ENCODE results near the gene FKBP5. TPM values are rescaled to one million over a fixed set of nuclear protein-coding genes. Genes with fewer than 3 reads are reported as not detected.
A peak's percentile ranks its signal among the peaks of the same experiment; 100 is the strongest.

FKBP5 gene
- total and polyA plus RNA-seq, 10 of the 15 experiments (the other 5 are each of a cell fraction or from before 2014, with no cell fraction given), result 29.0 to 123 (median 62.3) TPM

DNA sequence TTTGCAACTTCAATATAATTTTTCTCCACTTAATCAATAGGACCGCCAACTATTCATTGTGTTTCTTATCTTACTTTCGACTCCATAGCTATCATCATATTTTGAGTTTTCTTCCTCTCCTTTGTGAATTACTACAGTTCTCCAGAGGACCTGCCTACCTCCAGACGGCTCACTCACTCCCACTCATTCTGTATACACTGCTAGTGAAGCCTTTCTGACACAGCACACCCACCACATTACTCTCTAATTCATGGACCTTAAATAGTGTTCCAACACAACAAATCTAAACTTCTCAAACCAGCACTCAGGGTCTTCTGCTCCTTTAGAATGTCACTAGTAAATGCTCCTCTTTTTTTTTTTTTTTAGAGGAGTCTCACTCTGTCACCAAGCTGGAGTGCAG, 23.8 kb downstream of the FKBP5 start (continued):
- TF ChIP-seq NFYB (IDR thresholded peaks at IDR 0.05; ENCODE audit: insufficient read depth, low read depth, low read length), result no peak
- TF ChIP-seq CBX3 (IDR thresholded peaks at IDR 0.05; ENCODE audit: borderline replicate concordance, low read depth), result no peak
- TF ChIP-seq SMAD1 (IDR thresholded peaks at IDR 0.05; ENCODE audit: low read depth, partially characterized antibody), result no peak
- no peak for TF ChIP-seq MXI1 (IDR thresholded peaks at IDR 0.05; ENCODE audit: low read depth, low read length)
- no peak for TF ChIP-seq ESRRA (IDR thresholded peaks at IDR 0.05; ENCODE audit: low read length)
- TF ChIP-seq ETV6 (conservative IDR thresholded peaks at IDR 0.05 in 1 of 2, IDR thresholded peaks at IDR 0.05 in 1 of 2; ENCODE audit: borderline replicate concordance in 1 of 2, low read depth in 1 of 2), result no peak
- no peak for TF ChIP-seq CHD4 (IDR thresholded peaks at IDR 0.05)

DNA sequence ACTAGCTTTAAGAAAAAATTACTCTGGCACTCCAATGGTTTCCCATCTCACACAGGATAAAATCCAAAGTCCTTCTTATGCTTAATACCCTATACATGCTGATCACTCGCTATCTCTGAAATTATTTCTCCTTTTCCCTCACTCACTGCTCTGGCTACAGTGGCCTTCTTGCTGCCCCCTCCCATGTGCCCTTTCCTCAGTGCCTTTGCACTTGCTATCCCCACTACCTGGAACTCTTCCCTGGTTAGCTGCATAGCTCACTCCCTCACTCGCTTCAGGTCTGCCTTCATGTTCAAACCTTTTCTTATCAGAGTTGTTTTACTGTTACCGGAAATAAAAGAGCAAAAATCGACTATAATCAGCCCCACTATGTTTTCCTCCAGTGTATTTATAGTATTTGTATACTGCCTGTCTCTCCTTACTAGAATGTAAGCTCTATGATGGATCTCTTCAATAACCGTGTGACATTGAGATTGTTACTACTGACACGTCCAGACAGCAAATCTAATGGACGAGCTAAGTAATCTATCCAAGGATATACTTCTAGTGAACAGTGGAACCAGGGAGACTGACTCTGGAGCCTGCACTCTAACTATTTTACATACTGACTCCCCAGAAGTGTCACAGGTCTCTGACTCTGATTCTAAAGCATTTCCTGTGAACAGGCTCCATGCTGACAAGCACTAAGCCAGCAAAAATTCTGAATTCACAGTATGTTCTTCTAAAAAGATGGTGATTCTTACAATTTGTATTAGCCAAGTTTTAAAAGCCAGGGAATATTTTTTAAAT, 25.1 kb downstream of the FKBP5 start:
- ChIA-PET POLR2A (interaction anchor here (0.9 to 1.9 kb wide), 8 partner anchors 9 to 24 kb away, joined by 3 to 8 read pairs (median 4); no protein-coding TSS in a partner anchor), RAD21 (ENCODE audit: unreplicated experiment) (interaction anchor here (0.6 to 3.8 kb wide), 9 partner anchors 11 to 72 kb away, joined by 3 to 12 read pairs (median 3); partner anchors contain the start of gene ARMC12), CTCF (interaction anchor here (0.8 to 8.6 kb wide), 9 partner anchors 16 to 141 kb away, joined by 3 to 54 read pairs (median 3); partner anchors contain the start of gene ARMC12), SMC1A (ENCODE audit: uncharacterized antibody, unreplicated experiment) (interaction anchor here (0.6 to 5.0 kb wide), 16 partner anchors 8 to 79 kb away, joined by 3 to 17 read pairs (median 4); partner anchors contain the start of gene ARMC12)
- H3K4me3 ChIP-seq, result no peak overlapping the region
- no peaks in the 10 kb centered on the region; a peak in 1 of 4 replicates for H3K36me3 ChIP-seq (ENCODE audit: control insufficient read depth in 2 of 2, insufficient read depth in 2 of 2, low read length in 1 of 2)
- no peak for TF ChIP-seq HDAC6 (IDR thresholded peaks at IDR 0.05; ENCODE audit: unreplicated experiment)
- TF ChIP-seq CBFB (IDR thresholded peaks at IDR 0.05; ENCODE audit: low read depth), result no peak
- TF ChIP-seq SUPT20H (IDR thresholded peaks at IDR 0.05; ENCODE audit: borderline replicate concordance, control insufficient read depth, low read depth, low read length), result no peak
- no peak for TF ChIP-seq ZZZ3 (IDR thresholded peaks at IDR 0.05; ENCODE audit: control insufficient read depth, insufficient read length, low read depth)
- no peak for TF ChIP-seq POU2F2 (IDR thresholded peaks at IDR 0.05; ENCODE audit: borderline replicate concordance, low read depth, low read length)
- TF ChIP-seq SREBF1 (IDR thresholded peaks at IDR 0.05; ENCODE audit: low read length), result no peak
- TF ChIP-seq BMI1 (IDR thresholded peaks at IDR 0.05; ENCODE audit: borderline replicate concordance), result no peak
- no peak for TF ChIP-seq YBX1 (IDR thresholded peaks at IDR 0.05)
- TF ChIP-seq ZBED1 (IDR thresholded peaks at IDR 0.05; ENCODE audit: borderline replicate concordance), result no peak
- no peak for TF ChIP-seq PML (IDR thresholded peaks at IDR 0.05; ENCODE audit: low read length)
- TF ChIP-seq YY1 (IDR thresholded peaks at IDR 0.05; ENCODE audit: low read depth, low read length), result no peak
- TF ChIP-seq, protein P1, sequence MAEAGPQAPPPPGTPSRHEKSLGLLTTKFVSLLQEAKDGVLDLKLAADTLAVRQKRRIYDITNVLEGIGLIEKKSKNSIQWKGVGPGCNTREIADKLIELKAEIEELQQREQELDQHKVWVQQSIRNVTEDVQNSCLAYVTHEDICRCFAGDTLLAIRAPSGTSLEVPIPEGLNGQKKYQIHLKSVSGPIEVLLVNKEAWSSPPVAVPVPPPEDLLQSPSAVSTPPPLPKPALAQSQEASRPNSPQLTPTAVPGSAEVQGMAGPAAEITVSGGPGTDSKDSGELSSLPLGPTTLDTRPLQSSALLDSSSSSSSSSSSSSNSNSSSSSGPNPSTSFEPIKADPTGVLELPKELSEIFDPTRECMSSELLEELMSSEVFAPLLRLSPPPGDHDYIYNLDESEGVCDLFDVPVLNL (IDR thresholded peaks at IDR 0.05; ENCODE audit: low read depth, low read length), result no peak
- no peak for TF ChIP-seq MTA2 (IDR thresholded peaks at IDR 0.05; ENCODE audit: low read depth)
- peak overlapping the region; percentile 5; the same call in 1 of the 2 replicates for H3K4me2 ChIP-seq (ENCODE audit: control insufficient read depth, insufficient read depth)
- no TSS peak for BruUV-seq (replicated peaks)
- WGBS (ENCODE audit: insufficient coverage, insufficient replicate concordance, low lambda C conversion rate, missing lambda C conversion rate), result 81% methylated on average over 7 of the region's 7 CpGs
- no peaks in the 10 kb centered on the region for H3K27me3 ChIP-seq (replicated peaks in 1 of 2; ENCODE audit: control insufficient read depth in 2 of 2, insufficient read depth in 2 of 2, low read length in 1 of 2)
- peaks cover 62% of the 10 kb centered on the region for H3K79me2 ChIP-seq (ENCODE audit: control insufficient read depth, insufficient read depth, low read length)
- FAIRE-seq (no peak), DNase-seq (ENCODE audit: low read depth, low spot score) (no peak), ATAC-seq (peak; percentile 50)
- no peaks in the 10 kb centered on the region for H3K9me3 ChIP-seq (replicated peaks; ENCODE audit: control insufficient read depth, insufficient read depth, low read length)
- peaks cover 17% of the 10 kb centered on the region for H3K4me1 ChIP-seq (ENCODE audit: control insufficient read depth, insufficient read depth, low read length)
- intact Hi-C loops (cut with micrococcal nuclease; ENCODE audit: unreplicated experiment), result no loop called here
- in situ Hi-C loops (cut with MboI), result no loop called here
- no peaks in the 10 kb centered on the region for H4K20me1 ChIP-seq (ENCODE audit: control insufficient read depth, insufficient read depth)
- H3K27ac ChIP-seq (ENCODE audit: control insufficient read depth, insufficient read depth), result peak overlapping the region; percentile 32; the same call in 1 of the 2 replicates
- H2AFZ ChIP-seq (ENCODE audit: control insufficient read depth, low read depth, low read length), result no peak overlapping the region; the same call in 1 of the 2 replicates
- no peak overlapping the region for H3K9ac ChIP-seq (ENCODE audit: control insufficient read depth, insufficient read depth, low read length)

Data from GM12878 (cell line).